IMR-90 (cell line): ENCODE results near the gene DYSF. TPM values are rescaled to one million over a fixed set of nuclear protein-coding genes. Genes with fewer than 3 reads are reported as not detected.

Experiments used
- ATAC-seq: fragments of 200-7000 bp; cut with Tn5 transposase; 2 replicates; pipeline ENCODE4 v1.9.1; 2020; ENCODE audit warnings: low read depth, mild to moderate bottlenecking, moderate library complexity
- BruUV-seq: library from RNA; stranded (reverse); fragments of 400-500 nt; replicated peaks from 2 replicates; lab custom pipeline; 2021; lab: Mats Ljungman, UMichigan
- CTCF ChIA-PET: fragments of 300-600 bp; formaldehyde crosslinking; extraction: SDS; loops from one replicate; lab custom pipeline; 2021; ENCODE audit warnings: antibody characterized with exemption; lab: Yijun Ruan, JAX
- POLR2A ChIA-PET: fragments of 300-600 bp; sonication (Branson Sonifier 250); formaldehyde crosslinking; loops from one replicate; lab custom pipeline; 2022; ENCODE audit warnings: antibody characterized with exemption; ENCODE audit not compliant: unreplicated experiment; lab: Charles Lee
- DNase-seq: peaks from one replicate; pipeline ENCODE4 v3.0.0; 2013
- H2AFZ ChIP-seq: replicated peaks from 2 replicates; pipeline ENCODE3; 2013; ENCODE audit warnings: low read length, mild to moderate bottlenecking; ENCODE audit not compliant: poor library complexity
- H2AK5ac ChIP-seq: 2 replicates; pipeline ENCODE4 v1.6.1; 2013; ENCODE audit warnings: low read depth, low read length, inconsistent platforms
- H2AK9ac ChIP-seq: replicated peaks from 2 replicates; pipeline ENCODE3; 2013; ENCODE audit warnings: mild to moderate bottlenecking, low read depth, low read length, moderate library complexity; ENCODE audit not compliant: poor library complexity
- H2BK120ac ChIP-seq: 2 replicates; pipeline ENCODE4 v1.6.1; 2013; ENCODE audit warnings: low read depth, low read length, inconsistent platforms
- H2BK15ac ChIP-seq: 3 replicates; pipeline ENCODE4 v1.6.1; 2013; ENCODE audit warnings: low read depth, low read length, inconsistent platforms
- H2BK20ac ChIP-seq: 2 replicates; pipeline ENCODE4 v1.6.1; 2013; ENCODE audit warnings: low read depth, mild to moderate bottlenecking, inconsistent platforms, low read length, moderate library complexity
- H2BK5ac ChIP-seq: 2 replicates; pipeline ENCODE4 v1.6.1; 2013; ENCODE audit warnings: mild to moderate bottlenecking, low read depth, low read length, inconsistent platforms; ENCODE audit not compliant: poor library complexity, severe bottlenecking
- H3K14ac ChIP-seq: replicated peaks from 2 replicates; pipeline ENCODE4 v1.6.1; 2013; ENCODE audit warnings: low read depth, low read length, inconsistent platforms
- H3K18ac ChIP-seq: 2 replicates; pipeline ENCODE4 v1.6.1; 2013; ENCODE audit warnings: low read depth, low read length, control low read depth
- H3K23ac ChIP-seq: 2 replicates; pipeline ENCODE4 v1.6.1; 2013; ENCODE audit warnings: low read depth, low read length, inconsistent platforms
- H3K27ac ChIP-seq: 2 replicates; pipeline ENCODE4 v1.5.1; 2013; ENCODE audit warnings: mild to moderate bottlenecking, control low read depth, low read length; ENCODE audit not compliant: insufficient read depth
- H3K27me3 ChIP-seq: 2 replicates; pipeline ENCODE4 v1.6.1; 2013; ENCODE audit warnings: low read length; ENCODE audit not compliant: control insufficient read depth, insufficient read depth
- H3K36me3 ChIP-seq: 2 replicates; pipeline ENCODE4 v1.6.1; 2013; ENCODE audit warnings: low read length, mixed read lengths; ENCODE audit not compliant: control insufficient read depth, insufficient read depth
- H3K4ac ChIP-seq: 2 replicates; pipeline ENCODE4 v1.6.1; 2013; ENCODE audit warnings: low read depth, low read length, inconsistent platforms
- H3K4me1 ChIP-seq: 2 replicates; pipeline ENCODE4 v1.6.1; 2013; ENCODE audit warnings: low read length, mixed read lengths; ENCODE audit not compliant: control insufficient read depth, insufficient read depth
- H3K4me2 ChIP-seq: 2 replicates; pipeline ENCODE4 v1.6.1; 2013; ENCODE audit warnings: low read depth, mild to moderate bottlenecking, control low read depth, low read length, moderate library complexity
- H3K4me3 ChIP-seq: 2 replicates; pipeline ENCODE4 v1.5.1; 2013; ENCODE audit warnings: low read depth, mild to moderate bottlenecking, control low read depth, low read length, moderate library complexity; ENCODE audit not compliant: insufficient read depth
- H3K56ac ChIP-seq: 2 replicates; pipeline ENCODE4 v1.6.1; 2013; ENCODE audit warnings: low read length, inconsistent platforms; ENCODE audit not compliant: insufficient read depth; ENCODE audit errors: extremely low read depth
- H3K79me1 ChIP-seq, 2 experiments: 2 replicates each; pipeline ENCODE4 v1.6.1; 2013; ENCODE audit warnings: low read length in 2 of 2, inconsistent platforms in 1 of 2, low read depth in 1 of 2
- H3K9ac ChIP-seq: 2 replicates; pipeline ENCODE4 v1.6.1; 2013; ENCODE audit warnings: low read depth, low read length, control low read depth
- H3K9me1 ChIP-seq: 2 replicates; pipeline ENCODE4 v1.6.1; 2013; ENCODE audit warnings: low read length, inconsistent platforms; ENCODE audit not compliant: insufficient read depth
- H3K9me3 ChIP-seq: 2 replicates; pipeline ENCODE4 v1.6.1; 2013; ENCODE audit warnings: low read length; ENCODE audit not compliant: control insufficient read depth, insufficient read depth
- H4K20me1 ChIP-seq: 2 replicates; pipeline ENCODE4 v1.6.1; 2013; ENCODE audit warnings: low read length, inconsistent platforms; ENCODE audit not compliant: insufficient read depth
- H4K5ac ChIP-seq: 2 replicates; pipeline ENCODE4 v1.6.1; 2013; ENCODE audit warnings: mild to moderate bottlenecking, low read depth, low read length, control low read depth
- H4K8ac ChIP-seq, 2 experiments: 2 replicates each; pipeline ENCODE4 v1.6.1; 2013; ENCODE audit warnings: low read depth in 2 of 2, low read length in 2 of 2, control low read depth in 1 of 2, inconsistent platforms in 1 of 2
- H4K91ac ChIP-seq: 2 replicates; pipeline ENCODE4 v1.6.1; 2013; ENCODE audit warnings: low read depth, low read length, inconsistent platforms; ENCODE audit not compliant: insufficient read depth
- CHD1 ChIP-seq: IDR thresholded peaks from 2 replicates; pipeline ENCODE4 v1.6.1; 2012; ENCODE audit warnings: low read depth, low read length, improper control_type of control experiment
- WGBS, 2 experiments: methylation state at CpG; one replicate each; pipeline versions ENCODE4 v1.1.5 to v1.1.7; 2013; ENCODE audit warnings: missing lambda C conversion rate in 2 of 2; ENCODE audit not compliant: insufficient read length in 1 of 2; ENCODE audit errors: extremely low coverage in 2 of 2; 5-methylcytosine and 5-hydroxymethylcytosine counted together
- dilution Hi-C: fragments of 300-500 bp; cut with HindIII; formaldehyde crosslinking; loops from one replicate; pipeline ENCODE4 v1.14.3; 2018; ENCODE audit warnings: low sequenced_read_pairs; ENCODE audit not compliant: unreplicated experiment
- in situ Hi-C: fragments of 300-500 bp; cut with MboI; formaldehyde crosslinking; loops from 3 replicates; pipeline ENCODE4 v1.14.3; 2019; ENCODE audit warnings: low sequenced_read_pairs, inconsistent platforms, mixed read lengths
- intact Hi-C: fragments of 100-400 bp; cut with micrococcal nuclease; formaldehyde crosslinking; loops from 2 replicates; pipeline ENCODE4 v1.10.0; 2022
- polyA plus RNA-seq, 3 experiments: library from polyadenylated mRNA; depleted of rRNA; stranded (reverse); fragments of >200 nt; gene quantifications; 2 replicates each; pipeline ENCODE4 v1.2.3, GENCODE V29; 2012; ENCODE audit warnings: low replicate concordance in 1 of 3
- total RNA-seq: library from RNA; depleted of rRNA; stranded (reverse); fragments of >200 nt; gene quantifications from 2 replicates; pipeline ENCODE4 v1.2.3, GENCODE V29; 2012

Gene DYSF
- total and polyA plus RNA-seq, 2 of the 4 experiments (the other 2 are of a cell fraction), result 0.09 to 0.18 TPM

DNA sequence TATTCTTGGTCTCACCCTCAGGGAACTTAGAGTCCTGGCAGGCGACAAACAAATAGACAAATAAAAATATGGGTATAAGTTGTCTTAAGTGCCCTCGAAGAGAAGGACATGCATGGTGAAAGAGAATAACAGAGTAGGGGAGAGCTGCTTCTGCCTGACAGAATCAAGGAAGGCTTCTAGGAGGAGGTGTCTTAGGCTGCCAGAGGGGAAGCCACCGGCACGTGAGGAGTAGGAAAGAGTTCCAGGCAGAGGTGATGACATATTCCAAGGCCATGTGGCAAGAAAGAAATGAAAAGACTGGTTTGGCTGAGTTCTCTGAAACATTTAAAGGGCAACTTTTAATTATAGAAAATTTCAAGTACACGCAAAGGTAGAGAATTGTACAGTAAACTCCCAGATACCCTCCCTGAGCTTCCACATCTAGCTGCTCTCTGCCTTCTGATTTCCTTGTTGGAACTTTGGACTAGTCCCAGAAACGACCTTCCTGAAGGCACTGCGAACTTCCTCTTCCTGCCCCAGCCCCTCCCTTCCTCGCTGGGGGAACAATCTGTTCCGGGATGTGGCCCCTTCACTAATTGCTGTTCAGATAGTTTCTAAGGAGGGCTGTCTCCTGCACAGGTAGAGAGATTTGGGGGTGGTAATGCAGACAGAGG lies 91.7 kb downstream of the DYSF start:
- no peak overlapping the region for H4K8ac ChIP-seq
- H3K18ac ChIP-seq, result no peak overlapping the region
- H2BK20ac ChIP-seq, result no peak overlapping the region
- POLR2A ChIA-PET, result no interaction called here
- H4K20me1 ChIP-seq, result no peaks in the 10 kb centered on the region
- no peak overlapping the region for H3K4ac ChIP-seq
- no peak overlapping the region for H4K91ac ChIP-seq
- H3K36me3 ChIP-seq, result no peaks in the 10 kb centered on the region
- peaks cover 24% of the 10 kb centered on the region for H3K27me3 ChIP-seq
- dilution Hi-C loops (no loop called here), intact Hi-C loops (loop anchor here (1.0 to 10.0 kb wide), 5 partner anchors 252 to 1034 kb away; no protein-coding TSS in a partner anchor), in situ Hi-C loops (loop anchor here (5.0 to 25.0 kb wide), 4 partner anchors 607 to 1342 kb away; partner anchors contain the start of gene SPR)
- CTCF ChIA-PET, result interaction anchor here (0.8 to 1.4 kb wide), 4 partner anchors 11 to 605 kb away, joined by 3 to 4 read pairs (median 4); no protein-coding TSS in a partner anchor
- no peak for ATAC-seq
- no peak overlapping the region for H3K14ac ChIP-seq
- H2BK15ac ChIP-seq, result no peak overlapping the region
- no peak overlapping the region for H3K27ac ChIP-seq
- no peaks in the 10 kb centered on the region for H3K9me1 ChIP-seq
- H3K23ac ChIP-seq, result no peak overlapping the region
- no peak overlapping the region for H3K4me2 ChIP-seq
- TF ChIP-seq CHD1, result no peak
- no peak overlapping the region for H2BK5ac ChIP-seq
- no peak for DNase-seq
- H3K4me1 ChIP-seq, result no peaks in the 10 kb centered on the region
- no peak overlapping the region for H2BK120ac ChIP-seq
- H3K79me1 ChIP-seq, result no peaks in the 10 kb centered on the region
- no peak overlapping the region for H4K5ac ChIP-seq
- H2AFZ ChIP-seq, result no peak overlapping the region
- no peak overlapping the region for H3K9ac ChIP-seq
- H3K56ac ChIP-seq, result no peak overlapping the region
- H2AK9ac ChIP-seq, result no peak overlapping the region
- H2AK5ac ChIP-seq, result no peak overlapping the region
- no peak overlapping the region for H3K4me3 ChIP-seq
- no peaks in the 10 kb centered on the region; the same call in 1 of the 2 replicates for H3K9me3 ChIP-seq
- BruUV-seq, result no TSS peak
- WGBS, 2 experiments, result 67% methylated on average over 1 of the region's 9 CpGs; no CpG with 5 or more reads in 1 of the 2 experiments
